PFSK-1 (cell line): Measurements from ENCODE around the gene KCNG1.

Experiments used
- POLR2AphosphoS5 ChIP-seq: IDR thresholded peaks from 2 replicates; pipeline ENCODE4 v1.6.1; 2012; ENCODE audit warnings: low read depth, mild to moderate bottlenecking, control low read depth, low read length, moderate library complexity
- REST ChIP-seq, 2 experiments: IDR thresholded peaks; 2 replicates each; pipeline versions ENCODE4 v1.6.1 to v1.8.0; 2011 to 2012; ENCODE audit warnings: low read depth in 2 of 2, low read length in 2 of 2, control low read depth in 1 of 2, inconsistent platforms in 1 of 2, mild to moderate bottlenecking in 1 of 2, moderate library complexity in 1 of 2; ENCODE audit not compliant: insufficient read depth in 1 of 2

DNA sequence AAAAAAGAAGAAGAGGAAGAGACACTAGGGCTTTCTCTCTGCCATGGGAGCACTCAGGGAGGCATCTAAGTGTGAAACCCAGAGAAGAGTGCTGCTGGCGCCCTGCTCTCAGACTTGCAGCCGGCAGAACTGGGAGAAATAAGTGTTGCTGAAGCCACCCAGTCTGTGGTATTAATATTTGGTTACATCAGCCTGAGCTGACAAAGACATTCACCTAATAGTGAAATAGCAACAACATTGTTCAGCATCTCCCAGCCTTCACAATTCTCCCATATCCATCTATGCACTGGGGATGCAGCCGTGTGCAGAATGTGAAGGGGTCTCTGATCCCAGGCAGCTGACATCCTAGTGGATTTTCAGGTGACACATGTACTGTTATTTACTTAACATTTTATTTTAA is 12.0 kb downstream of the KCNG1 start:
- no peak for TF ChIP-seq REST (IDR thresholded peaks at IDR 0.05; ENCODE audit: insufficient read depth in 1 of 2, low read depth in 2 of 2, low read length in 2 of 2)
- no peak for TF ChIP-seq POLR2AphosphoS5
